Measurements from ENCODE around the gene ADAMTS20.

Gene ADAMTS20

DNA sequence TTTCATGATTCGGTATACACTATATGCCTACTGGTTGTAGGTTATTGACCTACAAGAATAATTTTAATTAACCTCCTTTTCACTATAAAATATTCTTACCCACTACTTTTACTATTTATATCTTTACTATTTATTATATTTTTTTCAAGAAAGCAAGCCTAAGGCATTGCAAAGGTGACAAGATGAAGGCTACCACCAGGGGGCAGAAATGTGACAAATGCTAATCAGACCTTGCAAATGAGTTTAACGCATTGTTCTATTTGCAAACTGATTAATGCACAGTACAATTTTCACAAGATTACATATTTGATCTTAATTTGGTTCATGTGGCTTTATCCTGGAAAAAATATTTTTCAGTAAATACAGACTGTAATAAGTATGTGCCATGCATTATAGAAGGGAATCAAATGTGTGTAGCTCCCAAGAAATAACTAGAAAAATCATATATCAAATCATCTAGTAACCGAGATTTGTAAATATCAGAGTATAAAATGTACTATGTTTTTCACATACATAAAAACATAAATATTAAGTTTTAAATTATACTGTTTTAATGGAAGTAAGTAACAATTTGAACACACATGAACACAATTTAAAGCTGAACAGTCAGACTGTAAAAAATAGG, 107.0 kb downstream of the ADAMTS20 start:
- Mint-ChIP-seq H3K4me1 (no peaks in the 10 kb centered on the region), H3K9me3 (no peaks in the 10 kb centered on the region), H3K4me3 (no peak overlapping the region), H3K27ac (no peak overlapping the region), H3K36me3 (no peaks in the 10 kb centered on the region), H3K27me3 (no peaks in the 10 kb centered on the region)
- CTCF ChIA-PET: interaction anchor here (0.7 to 3.6 kb wide), 6 partner anchors 15 to 439 kb away, joined by 3 to 40 read pairs (median 3); no protein-coding TSS in a partner anchor
- peak; percentile 66 for DNase-seq

DNA sequence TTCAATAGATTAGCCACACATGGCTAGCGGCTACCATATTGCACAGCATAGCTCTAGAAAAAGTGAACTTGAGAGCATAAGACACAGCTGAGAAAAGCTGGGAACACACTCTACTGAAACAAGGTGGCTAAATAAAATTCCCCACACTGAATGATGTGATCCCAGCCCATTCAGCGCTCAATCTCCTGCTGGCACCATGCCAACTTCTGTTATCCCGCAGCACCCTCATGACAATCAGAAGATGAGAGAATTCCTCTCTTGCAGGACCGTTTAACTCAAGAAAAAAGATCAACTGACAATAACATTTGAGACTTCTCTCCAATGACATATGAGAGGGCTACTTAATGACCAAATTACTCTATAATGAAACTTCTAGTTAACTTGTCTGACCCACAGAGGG, 115.4 kb downstream of the ADAMTS20 start:
- H3K36me3 Mint-ChIP-seq: no peaks in the 10 kb centered on the region

DNA sequence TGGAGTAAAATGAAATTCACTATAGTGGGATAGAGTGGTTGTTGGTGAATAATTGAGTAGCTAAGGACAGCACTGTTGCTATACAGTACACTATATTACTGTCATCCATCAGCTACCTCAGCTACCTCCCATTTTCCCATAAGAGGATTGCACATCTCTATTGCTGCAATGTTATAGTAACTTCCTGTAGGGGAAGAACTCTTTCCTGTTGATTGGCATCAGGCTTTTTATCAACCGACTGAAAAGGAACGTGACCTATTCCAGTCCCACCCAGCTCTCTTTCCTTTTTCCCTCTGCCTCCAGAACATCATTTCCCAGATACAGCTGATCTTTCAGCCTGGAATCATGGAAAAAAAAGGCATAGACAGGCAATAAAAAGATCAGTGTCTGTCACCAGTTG, 117.4 kb downstream of the ADAMTS20 start:
- H3K9me3 Mint-ChIP-seq: no peaks in the 10 kb centered on the region
- CTCF ChIA-PET: no interaction called here
- no peak overlapping the region for H3K4me3 Mint-ChIP-seq
- H3K27ac Mint-ChIP-seq: no peak overlapping the region
- no peaks in the 10 kb centered on the region for H3K4me1 Mint-ChIP-seq
- H3K27me3 Mint-ChIP-seq: no peaks in the 10 kb centered on the region
- no peak for DNase-seq
- H3K36me3 Mint-ChIP-seq: no peaks in the 10 kb centered on the region

More for the DNA sequence above, 115.4 kb downstream of the ADAMTS20 start:
- Mint-ChIP-seq H3K4me3 (no peak overlapping the region), H3K27me3 (no peaks in the 10 kb centered on the region), H3K27ac (no peak overlapping the region), H3K9me3 (no peaks in the 10 kb centered on the region), H3K4me1 (no peaks in the 10 kb centered on the region)
- CTCF ChIA-PET: no interaction called here
- no peak for DNase-seq

DNA sequence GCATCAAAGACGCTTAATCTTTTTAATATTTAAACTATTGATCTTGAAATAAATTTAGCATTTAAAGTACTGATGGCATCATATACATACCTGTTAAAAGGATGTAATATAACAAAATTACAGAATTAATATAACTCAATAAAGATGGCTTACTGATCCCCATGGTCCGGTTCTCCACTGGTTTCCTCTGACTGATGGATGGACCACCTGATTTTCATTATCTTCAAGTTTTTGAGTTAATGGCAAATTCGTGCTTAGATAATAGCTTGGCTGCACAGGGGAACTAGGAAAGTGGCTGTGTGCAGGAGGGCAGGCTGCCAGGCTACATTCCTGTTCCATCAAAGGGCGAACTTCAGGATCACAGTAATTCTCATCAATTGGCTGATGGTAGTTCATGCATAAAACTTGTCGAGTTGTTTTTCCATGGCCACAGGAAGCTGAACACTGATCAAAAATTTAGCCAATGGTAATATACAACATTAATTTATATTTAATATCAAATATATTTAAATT, 123.9 kb downstream of the ADAMTS20 start:
- no peaks in the 10 kb centered on the region for H3K27me3 Mint-ChIP-seq
- DNase-seq: no peak
- no peaks in the 10 kb centered on the region for H3K4me1 Mint-ChIP-seq
- H3K27ac Mint-ChIP-seq: no peak overlapping the region
- no peaks in the 10 kb centered on the region for H3K9me3 Mint-ChIP-seq
- CTCF ChIA-PET: no interaction called here
- no peak overlapping the region for H3K4me3 Mint-ChIP-seq
- H3K36me3 Mint-ChIP-seq: no peaks in the 10 kb centered on the region

DNA sequence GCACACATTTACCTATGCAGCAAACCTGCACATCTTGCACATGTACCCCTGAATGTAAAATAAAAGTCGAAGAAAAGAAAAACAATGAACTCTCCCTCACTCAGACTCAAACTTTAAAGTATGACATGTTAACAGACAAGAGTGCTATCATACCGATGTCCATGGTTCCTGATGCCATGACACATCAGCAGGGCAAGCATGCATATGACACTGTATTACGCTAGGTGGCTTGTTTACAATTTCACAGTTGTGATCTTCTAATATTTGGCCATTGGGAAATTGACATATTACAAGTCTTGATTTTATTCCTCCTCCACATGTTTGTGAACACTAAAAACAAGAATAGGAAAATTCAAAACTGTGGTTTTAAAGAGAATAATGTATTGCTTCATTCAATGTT, 126.6 kb downstream of the ADAMTS20 start:
- CTCF ChIA-PET: no interaction called here

DNA sequence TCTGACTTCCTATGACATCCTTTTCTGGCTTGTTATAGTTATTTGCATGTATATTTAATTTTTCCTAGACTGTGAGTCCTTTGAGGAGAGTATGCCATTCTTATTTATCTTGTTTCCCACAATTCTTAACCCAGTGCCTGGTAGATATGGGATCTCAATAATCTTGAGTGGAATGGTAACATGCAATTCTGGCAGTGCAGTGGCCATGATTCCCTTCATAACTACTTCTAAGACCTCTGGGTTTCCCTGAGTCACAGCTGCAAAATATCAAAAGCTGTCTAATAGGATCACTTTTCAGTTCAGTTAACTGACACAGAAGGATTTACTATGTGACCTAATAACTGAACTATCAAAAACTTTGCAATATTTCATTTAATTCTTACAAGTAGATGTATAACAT, 135.0 kb downstream of the ADAMTS20 start:
- Mint-ChIP-seq H3K36me3 (no peaks in the 10 kb centered on the region), H3K4me1 (no peaks in the 10 kb centered on the region), H3K27me3 (no peaks in the 10 kb centered on the region), H3K4me3 (no peak overlapping the region), H3K9me3 (no peaks in the 10 kb centered on the region), H3K27ac (no peak overlapping the region)
- no peak for DNase-seq
- CTCF ChIA-PET: no interaction called here

More for the DNA sequence above, 126.6 kb downstream of the ADAMTS20 start:
- Mint-ChIP-seq H3K4me3 (no peak overlapping the region), H3K4me1 (no peaks in the 10 kb centered on the region), H3K36me3 (no peaks in the 10 kb centered on the region), H3K27ac (no peak overlapping the region), H3K27me3 (no peaks in the 10 kb centered on the region), H3K9me3 (no peaks in the 10 kb centered on the region)
- DNase-seq: no peak

DNA sequence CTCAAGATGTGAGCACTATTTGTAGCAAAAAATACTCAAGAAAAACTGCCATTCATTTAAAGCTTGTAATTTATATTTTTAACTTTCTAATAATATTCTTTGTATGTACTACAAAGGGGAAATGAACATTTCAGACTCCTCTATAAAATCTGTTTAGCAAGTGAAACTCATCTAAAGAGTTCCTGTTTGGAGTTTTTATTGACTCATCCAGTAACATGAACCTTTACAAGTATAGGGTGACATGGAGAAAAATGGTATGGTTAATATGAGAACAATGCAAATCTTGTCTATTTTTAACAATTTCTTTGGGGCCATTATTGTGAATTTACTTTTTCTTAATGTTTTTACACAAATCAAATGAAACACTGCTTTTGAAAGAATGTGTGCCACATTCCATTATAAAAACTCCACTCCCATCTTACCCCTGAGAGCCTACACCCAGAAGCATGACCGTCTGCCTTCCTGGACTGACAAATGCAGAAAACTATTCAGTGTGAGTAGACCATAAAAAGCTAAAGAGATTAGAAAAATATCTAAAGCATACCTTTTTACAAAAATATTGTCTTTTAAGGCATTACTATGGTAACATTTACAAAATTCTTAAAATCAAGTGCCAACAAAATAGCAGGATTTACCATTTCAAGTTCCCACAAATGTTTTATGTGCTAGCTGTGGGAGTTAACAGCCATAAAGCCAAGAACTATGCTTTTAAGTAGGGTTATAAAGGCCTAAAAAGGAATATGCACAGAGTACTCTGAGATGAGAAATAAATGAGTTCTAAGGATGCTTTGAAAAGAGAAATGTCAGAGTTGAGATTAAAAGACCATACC, 144.0 kb downstream of the ADAMTS20 start:
- CTCF ChIA-PET: interaction anchor here (0.6 kb wide), 1 partner anchor 484 kb away, joined by 3 read pairs; no protein-coding TSS in a partner anchor
- Mint-ChIP-seq H3K4me3 (no peak overlapping the region), H3K4me1 (no peaks in the 10 kb centered on the region), H3K9me3 (no peaks in the 10 kb centered on the region), H3K27ac (no peak overlapping the region), H3K36me3 (no peaks in the 10 kb centered on the region), H3K27me3 (no peaks in the 10 kb centered on the region)
- DNase-seq: no peak

DNA sequence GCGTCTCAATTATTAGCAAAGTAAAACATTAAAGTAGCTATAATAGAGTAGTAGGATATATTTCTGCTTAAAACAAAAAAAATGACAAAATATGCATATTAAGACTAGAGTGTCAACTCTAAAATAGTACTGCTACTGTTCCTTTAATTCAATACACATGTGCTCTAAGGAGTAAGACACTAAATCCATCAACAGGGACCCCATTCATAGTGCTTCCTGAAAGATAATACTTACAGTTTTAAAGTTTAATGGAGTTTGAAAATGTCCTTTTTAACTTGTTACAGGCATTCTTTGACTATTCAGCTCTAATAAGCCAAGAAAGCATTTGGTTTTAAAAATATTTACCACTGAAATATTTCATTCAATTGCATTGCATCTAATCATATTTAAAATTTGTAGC, 145.2 kb downstream of the ADAMTS20 start:
- no peaks in the 10 kb centered on the region for H3K9me3 Mint-ChIP-seq

DNA sequence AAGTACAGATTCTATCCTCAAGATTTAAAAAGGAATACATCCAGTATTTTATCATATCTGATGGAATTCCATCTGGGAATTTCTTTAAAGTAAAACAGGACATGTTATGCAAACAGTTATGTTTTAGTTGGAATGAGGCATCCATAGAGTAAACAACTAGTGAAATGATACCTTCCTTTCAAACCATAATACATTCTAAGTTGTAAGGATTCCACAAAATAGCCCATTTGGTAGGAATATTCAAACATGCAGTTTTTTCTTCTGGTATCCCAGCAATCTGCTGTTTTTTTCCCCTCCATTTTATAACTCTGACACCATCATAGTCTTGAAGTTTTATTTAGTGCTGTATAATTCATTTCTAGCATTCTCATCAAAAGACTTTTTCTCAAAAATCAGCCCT, 149.6 kb downstream of the ADAMTS20 start:
- H3K36me3 Mint-ChIP-seq: no peaks in the 10 kb centered on the region
- H3K27me3 Mint-ChIP-seq: no peaks in the 10 kb centered on the region
- CTCF ChIA-PET: no interaction called here
- no peak overlapping the region for H3K27ac Mint-ChIP-seq
- no peak overlapping the region for H3K4me3 Mint-ChIP-seq
- H3K9me3 Mint-ChIP-seq: no peaks in the 10 kb centered on the region
- no peaks in the 10 kb centered on the region for H3K4me1 Mint-ChIP-seq
- no peak for DNase-seq

More for the DNA sequence above, 145.2 kb downstream of the ADAMTS20 start:
- no peak overlapping the region for H3K4me3 Mint-ChIP-seq
- no peaks in the 10 kb centered on the region for H3K36me3 Mint-ChIP-seq
- CTCF ChIA-PET: no interaction called here
- no peak for DNase-seq
- no peak overlapping the region for H3K27ac Mint-ChIP-seq
- H3K27me3 Mint-ChIP-seq: no peaks in the 10 kb centered on the region
- no peaks in the 10 kb centered on the region for H3K4me1 Mint-ChIP-seq

DNA sequence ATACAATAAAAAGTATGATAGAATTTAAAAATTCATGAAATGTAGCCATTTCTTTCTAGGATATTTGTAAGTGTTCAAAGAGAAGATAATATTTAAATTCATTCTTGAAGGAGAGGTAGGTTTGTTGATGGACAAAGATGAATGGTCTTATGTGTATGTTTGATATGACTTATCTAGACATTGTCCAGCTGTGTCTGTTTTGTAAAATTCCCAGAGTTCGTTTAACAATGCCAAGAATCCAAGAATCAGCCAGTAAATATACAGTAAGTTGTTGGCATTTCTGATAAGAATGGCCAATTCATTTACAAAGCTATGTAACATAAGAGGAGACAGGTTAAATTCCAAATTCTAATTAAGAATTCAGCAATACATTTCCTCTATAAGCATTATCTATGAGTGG, 150.9 kb downstream of the ADAMTS20 start:
- no peak overlapping the region for H3K4me3 Mint-ChIP-seq
- H3K36me3 Mint-ChIP-seq: no peaks in the 10 kb centered on the region
- no peaks in the 10 kb centered on the region for H3K4me1 Mint-ChIP-seq
- CTCF ChIA-PET: no interaction called here
- H3K27ac Mint-ChIP-seq: no peak overlapping the region
- DNase-seq: no peak
- H3K9me3 Mint-ChIP-seq: no peaks in the 10 kb centered on the region
- H3K27me3 Mint-ChIP-seq: no peaks in the 10 kb centered on the region

DNA sequence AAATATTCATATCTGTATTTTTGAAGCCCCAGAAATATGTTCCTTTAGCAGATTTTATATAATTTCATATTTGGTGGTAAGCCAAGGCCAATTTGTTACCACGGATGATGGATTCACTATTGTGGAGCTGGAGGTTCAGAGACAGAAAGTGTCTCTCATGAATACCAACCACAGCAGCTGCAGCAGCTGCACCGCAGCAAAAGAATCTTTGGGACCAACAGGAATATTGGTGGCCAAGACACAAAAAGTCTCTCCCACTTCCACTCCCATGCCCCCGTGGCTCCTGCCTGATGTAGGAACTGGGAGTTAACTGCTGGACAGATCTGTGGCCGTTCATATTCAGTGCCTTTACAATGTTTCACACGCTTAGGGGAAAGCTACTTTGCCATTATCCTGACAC, 155.3 kb downstream of the ADAMTS20 start:
- no peak overlapping the region for H3K27ac Mint-ChIP-seq
- H3K9me3 Mint-ChIP-seq: no peaks in the 10 kb centered on the region
- H3K36me3 Mint-ChIP-seq: no peaks in the 10 kb centered on the region
- CTCF ChIA-PET: no interaction called here
- no peak overlapping the region for H3K4me3 Mint-ChIP-seq
- no peak for DNase-seq
- no peaks in the 10 kb centered on the region for H3K27me3 Mint-ChIP-seq
- H3K4me1 Mint-ChIP-seq: no peaks in the 10 kb centered on the region

DNA sequence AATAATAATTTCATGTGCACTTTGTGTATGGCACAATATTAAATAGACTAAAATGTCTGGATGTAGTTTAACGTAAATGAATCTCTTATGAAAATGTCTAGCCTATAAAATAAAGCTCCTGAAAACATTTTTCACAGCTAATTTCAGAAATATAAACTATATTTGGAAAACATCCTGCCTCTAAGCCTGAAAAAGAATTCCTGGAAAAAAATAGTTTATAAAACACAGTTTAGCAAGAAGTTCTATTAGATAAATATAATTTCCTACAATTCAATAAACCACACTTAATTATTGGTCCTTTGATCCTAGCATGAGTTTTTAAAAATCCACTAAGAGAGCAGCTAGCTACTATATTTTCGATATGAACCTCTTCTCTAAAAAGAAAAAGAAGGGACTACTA, 159.9 kb downstream of the ADAMTS20 start:
- Mint-ChIP-seq H3K4me3 (no peak overlapping the region), H3K9me3 (no peaks in the 10 kb centered on the region), H3K4me1 (no peaks in the 10 kb centered on the region), H3K27ac (no peak overlapping the region), H3K36me3 (no peaks in the 10 kb centered on the region), H3K27me3 (no peaks in the 10 kb centered on the region)
- DNase-seq: no peak
- CTCF ChIA-PET: no interaction called here

DNA sequence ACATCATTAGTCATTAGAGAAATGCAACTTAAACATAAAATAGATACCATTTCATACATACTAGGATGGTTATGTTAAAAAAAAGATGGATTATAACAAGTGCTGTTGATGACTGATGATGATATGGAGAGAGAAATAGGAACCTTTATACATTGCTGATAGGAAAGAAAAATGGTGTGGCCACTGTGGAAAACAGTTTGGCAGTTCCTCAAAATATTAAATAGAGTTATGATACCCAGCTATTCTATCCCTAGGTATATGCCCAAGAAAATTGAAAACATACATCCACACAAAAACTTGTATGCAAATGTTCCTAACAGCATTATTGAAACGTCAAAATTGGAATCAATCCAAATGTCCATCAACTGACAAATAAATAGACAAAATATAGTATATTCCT, 170.1 kb downstream of the ADAMTS20 start:
- H3K27me3 Mint-ChIP-seq: no peaks in the 10 kb centered on the region
- no peak for DNase-seq
- H3K36me3 Mint-ChIP-seq: no peaks in the 10 kb centered on the region
- H3K27ac Mint-ChIP-seq: no peak overlapping the region
- no peak overlapping the region for H3K4me3 Mint-ChIP-seq
- peaks cover 10% of the 10 kb centered on the region for H3K9me3 Mint-ChIP-seq
- no peaks in the 10 kb centered on the region for H3K4me1 Mint-ChIP-seq
- CTCF ChIA-PET: no interaction called here

DNA sequence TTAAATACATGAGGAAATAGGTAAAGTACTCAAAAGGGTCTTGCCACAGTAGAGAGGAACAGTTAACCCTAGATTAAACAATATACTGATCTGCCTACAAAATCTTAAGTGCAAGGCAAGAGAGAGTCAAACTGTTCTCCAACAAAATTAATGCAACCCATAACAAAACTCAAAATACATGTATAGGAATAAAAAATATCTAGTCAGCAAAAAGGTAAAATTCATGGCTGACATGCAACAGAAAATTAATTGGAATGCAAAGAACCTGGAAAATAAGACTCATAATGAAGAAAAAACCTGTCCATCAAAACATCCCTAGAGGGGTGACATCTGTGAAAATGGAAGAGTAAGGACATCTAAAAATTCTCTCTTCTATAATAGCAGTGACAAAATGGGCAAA, 173.6 kb downstream of the ADAMTS20 start:
- H3K4me1 Mint-ChIP-seq: no peaks in the 10 kb centered on the region
- H3K27ac Mint-ChIP-seq: no peak overlapping the region
- CTCF ChIA-PET: no interaction called here
- no peak overlapping the region for H3K4me3 Mint-ChIP-seq
- H3K9me3 Mint-ChIP-seq: peaks cover 9% of the 10 kb centered on the region
- no peaks in the 10 kb centered on the region for H3K27me3 Mint-ChIP-seq
- no peak for DNase-seq
- no peaks in the 10 kb centered on the region for H3K36me3 Mint-ChIP-seq

DNA sequence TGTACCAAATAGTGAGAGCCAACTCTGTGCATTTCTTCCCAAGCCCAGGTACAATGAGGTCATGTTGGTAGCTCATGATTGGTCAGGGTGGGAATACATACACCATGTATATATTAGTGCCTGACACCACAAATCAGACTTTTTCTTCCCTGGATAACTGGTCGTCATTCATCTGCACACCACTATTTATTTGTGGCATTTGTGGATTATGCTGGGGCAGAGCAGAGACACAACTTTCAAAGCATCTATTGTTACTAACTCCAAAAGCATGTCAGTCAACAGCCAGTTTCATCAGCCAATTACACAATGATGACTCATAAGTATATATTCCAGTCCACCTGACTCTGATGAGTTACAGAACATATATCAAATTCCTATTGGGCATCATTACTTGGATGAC, 181.7 kb downstream of the ADAMTS20 start:
- no peak overlapping the region for H3K4me3 Mint-ChIP-seq
- H3K36me3 Mint-ChIP-seq: no peaks in the 10 kb centered on the region
- no peak for DNase-seq
- no peak overlapping the region for H3K27ac Mint-ChIP-seq
- H3K27me3 Mint-ChIP-seq: no peaks in the 10 kb centered on the region
- H3K9me3 Mint-ChIP-seq: no peaks in the 10 kb centered on the region
- CTCF ChIA-PET: no interaction called here
- no peaks in the 10 kb centered on the region for H3K4me1 Mint-ChIP-seq
